Superior temporal gyrus (tissue), 1 donor: Measurements from ENCODE around the gene ELN.

Source experiments
- DNase-seq: peaks from one replicate; pipeline ENCODE4 v3.0.0-alpha.2; 2016; ENCODE audit errors: extremely low spot score

ELN gene

DNA sequence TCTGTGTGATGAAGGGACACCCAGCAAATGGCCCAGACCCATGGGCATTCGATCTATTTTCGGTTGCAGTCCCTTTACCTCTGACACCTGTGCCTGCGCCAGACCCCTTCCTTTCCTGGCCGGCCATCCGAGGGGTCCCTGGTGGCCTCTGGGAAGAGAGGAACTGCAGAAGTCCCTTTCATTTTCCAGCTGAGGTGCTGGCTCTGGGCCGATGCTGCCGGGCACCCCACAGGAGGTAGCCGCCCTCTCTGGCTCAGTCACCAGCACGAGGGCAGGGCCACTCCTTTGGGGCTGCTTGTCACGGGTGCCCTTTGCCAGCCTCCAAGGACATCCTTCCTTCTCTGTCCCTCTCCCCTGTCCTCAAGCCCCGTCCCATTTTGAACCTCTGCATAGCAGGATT lies 4.2 kb upstream of the ELN start:
- no peak for DNase-seq

- no peak for DNase-seq
Measured at GRCh38 chr7:74025146-74025545, 2.8 kb upstream of the ELN start.

- no peak for DNase-seq
Measured at GRCh38 chr7:74025730-74026129, 2.2 kb upstream of the ELN start.

DNA sequence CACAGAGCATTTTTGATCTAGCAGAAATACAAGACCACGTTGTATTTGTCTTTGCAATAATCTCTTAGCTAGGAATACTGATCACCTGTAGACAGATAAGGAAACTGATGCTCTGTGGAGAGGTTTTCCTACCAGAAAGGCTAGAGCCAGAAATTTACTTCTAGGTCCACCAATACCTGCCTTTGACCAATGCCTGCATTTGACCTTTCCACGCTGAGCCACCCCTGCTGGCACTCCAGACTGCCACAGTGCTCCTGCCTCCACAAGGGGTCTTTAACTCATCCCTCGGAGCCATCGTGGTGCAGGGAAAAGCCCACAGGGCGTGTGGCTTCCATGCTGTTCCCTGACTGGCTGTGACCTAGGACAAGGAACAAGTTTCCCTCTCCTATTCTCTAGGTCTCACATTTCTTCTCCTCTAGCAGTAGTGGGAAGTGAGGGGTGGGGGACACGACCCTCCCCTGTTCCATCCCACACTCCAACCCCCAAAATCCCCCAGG lies 1.5 kb upstream of the ELN start:
- DNase-seq = no peak

- DNase-seq = peak; percentile 88
Measured at GRCh38 chr7:74026903-74027682, 880 bp upstream of the ELN start.

DNA sequence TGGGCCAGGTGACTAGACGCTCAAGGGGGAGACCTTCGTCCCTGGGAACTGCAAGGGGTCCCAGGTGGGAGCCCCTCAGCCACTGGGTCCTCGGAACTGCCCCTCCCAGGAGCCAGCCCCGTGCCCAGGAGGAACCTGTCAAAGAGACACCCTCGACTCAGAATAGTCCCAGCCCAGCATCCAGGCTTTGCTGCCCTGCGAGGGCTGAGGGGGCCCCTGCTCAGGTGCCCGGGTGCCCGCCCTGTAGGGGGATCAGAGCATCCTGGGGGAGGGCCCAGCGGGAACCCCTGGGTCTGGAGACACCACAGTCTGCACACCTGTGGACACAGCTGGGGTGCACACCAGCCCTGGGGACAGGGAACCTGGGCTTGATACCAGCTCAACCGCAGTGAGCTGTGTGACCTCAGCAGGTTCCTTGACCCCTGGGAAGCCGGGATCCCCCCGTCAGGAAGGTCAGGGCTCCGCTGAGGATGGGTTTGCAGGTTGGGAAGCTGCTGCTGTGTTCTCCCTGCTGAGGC lies 407 bp downstream of the ELN start:
- DNase-seq = no peak

GRCh38 chr7:74029089-74029785 lies 1.3 kb downstream of the ELN start:
- no peak for DNase-seq

- no peak for DNase-seq
Measured at GRCh38 chr7:74029991-74030415, 2.0 kb downstream of the ELN start.

DNA sequence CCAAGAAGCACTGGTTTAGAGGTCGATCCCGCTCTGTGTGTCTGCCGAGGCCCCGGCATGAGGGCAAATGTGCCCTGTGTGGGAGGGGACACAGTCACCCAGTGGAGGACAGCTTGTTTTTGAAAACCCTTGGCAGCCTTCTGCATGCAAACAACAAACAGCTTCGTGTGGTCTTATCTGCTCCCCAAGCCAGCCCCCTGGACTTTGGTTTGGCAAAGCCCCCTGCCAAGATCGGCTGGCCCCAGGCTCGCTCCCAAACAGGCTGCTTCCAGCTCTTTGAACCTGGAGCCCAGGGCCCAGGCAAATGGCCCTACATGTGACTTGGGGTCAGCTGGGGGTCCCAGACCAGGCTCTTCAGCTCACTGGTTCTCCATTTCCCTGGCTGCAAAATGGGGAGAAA lies 2.9 kb downstream of the ELN start:
- DNase-seq = no peak

DNA sequence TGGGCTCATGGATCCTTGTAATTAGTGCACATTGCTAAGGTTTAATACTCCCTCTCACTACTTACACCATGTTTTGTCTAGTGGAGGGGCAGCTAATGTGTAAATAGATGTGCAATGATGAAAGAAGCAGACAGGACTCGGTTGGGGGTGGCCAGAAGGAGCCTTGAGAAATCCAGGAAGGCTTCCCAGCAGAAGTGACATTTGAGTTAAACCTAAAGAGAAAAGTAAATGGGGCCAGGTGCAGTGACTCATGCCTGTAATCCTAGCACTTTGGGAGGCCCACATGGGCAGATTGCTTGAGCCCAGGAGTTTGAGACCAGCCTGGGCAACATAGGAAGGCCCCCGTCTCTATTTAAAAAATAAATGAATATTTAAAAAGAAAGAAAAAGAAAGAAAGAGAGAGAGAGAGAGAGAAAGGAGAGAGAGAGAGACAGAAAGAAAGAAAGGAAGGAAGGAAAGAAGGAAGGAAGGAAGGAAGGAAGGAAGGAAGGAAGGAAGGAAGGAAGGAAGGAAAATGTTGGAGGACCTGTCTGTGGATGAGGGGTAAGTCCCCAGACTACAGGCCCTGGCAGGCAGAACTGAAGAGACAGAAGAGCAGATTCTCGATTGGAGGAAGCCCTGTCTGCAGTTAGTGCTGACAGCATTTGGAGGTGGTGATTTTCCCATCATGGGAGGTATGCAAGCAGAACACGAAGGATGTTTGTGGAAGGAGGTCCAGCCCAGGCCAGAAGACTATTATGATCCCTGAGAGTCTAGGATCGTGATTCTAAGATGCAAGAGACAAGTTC lies 3.6 kb downstream of the ELN start:
- DNase-seq = no peak

DNA sequence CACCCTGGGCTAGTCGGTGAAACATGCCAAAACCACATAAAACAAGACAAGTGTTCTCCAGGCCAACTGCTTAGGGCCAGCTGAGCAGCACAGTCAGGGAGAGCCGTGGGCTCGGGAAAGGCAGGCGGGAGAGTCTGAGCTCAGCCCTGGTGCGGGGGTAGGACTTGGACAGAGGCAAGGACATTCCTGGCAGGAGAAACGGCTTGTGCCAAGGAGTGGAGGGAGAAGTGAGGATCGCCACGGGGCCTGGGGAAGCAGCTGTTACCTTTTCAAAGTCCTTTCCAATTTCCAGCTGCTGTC lies 4.2 kb downstream of the ELN start:
- DNase-seq = peak; percentile 43

DNA sequence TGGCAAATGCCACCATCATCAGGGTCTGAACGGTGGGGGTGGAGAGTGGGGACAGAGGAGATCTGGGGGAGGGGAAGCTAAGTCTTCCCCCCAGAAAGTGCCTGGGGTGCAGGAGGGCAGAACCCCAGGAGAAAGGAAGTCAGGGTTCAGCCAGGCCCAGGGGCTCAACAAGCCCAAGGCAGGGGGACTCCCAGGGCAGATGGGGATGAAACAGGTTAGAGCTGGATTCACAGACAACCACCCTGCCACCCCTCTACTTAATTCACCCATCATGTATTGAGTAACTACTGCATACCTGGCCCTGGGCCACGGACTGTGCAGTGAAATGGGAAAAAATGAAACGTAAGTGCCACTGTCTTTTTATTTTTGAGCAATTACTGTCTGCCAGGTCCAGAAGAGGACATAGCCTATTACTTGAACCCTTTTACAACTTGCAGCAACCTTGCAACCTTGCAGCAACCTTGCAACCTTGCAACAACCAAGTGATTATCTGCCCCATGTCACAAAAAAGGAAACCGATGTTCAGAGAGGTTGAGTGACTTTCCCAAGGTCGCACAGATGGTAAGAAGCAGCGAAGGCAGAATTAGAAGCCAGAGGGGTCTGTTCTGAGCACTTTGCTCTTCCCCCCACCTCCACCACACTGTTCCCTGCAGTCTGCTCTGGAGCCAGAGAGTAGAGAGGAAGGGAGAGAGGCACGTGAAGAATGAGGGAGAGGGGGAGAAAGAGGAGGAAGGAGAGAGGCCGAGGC lies 4.8 kb downstream of the ELN start:
- DNase-seq = no peak

DNA sequence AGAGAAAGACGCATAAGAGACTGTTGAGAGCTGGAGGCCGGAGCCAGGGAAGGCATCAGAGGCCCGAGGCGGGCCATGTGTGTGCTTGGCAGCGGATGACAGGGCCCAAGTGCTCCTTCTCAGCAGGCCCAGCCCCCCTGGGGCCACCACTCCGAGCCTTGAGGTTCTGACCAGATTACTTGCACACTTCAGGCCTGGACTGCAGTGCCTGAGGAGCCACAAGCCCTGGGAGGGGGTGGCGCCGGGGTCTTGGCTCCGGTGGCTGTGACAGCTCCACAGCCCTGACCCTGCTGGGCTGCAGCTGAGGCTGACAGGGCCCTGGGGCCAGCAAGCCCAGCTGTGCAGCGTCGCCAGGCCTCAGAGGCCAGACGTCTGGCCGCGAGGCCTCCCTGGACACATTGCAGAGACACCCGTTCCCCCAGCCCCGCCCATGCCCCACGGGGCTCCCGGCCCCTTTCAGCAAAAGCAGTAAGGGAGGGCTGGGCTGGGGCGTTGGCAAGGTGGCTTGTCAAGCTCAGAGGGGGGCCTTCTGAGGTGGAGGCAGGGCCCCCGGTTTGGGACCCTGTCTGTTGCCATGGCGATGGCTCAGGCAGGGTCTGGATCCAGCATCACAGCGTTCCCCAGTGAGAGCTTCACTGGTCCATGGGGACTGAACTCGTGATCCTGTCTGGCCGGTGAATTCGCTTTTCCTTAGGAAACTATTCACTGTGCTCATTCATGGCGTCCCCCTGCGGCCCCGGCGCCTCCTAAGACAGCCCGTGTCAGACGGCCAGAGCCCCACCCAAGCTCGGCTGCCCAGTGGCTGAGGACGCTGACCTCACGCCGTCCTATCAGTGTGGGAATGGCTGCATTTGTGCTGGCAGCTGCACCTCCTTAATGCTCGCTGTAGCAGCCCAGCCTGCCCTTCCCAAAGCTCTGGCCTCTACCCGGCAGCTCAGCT lies 5.7 kb downstream of the ELN start:
- DNase-seq = no peak

DNA sequence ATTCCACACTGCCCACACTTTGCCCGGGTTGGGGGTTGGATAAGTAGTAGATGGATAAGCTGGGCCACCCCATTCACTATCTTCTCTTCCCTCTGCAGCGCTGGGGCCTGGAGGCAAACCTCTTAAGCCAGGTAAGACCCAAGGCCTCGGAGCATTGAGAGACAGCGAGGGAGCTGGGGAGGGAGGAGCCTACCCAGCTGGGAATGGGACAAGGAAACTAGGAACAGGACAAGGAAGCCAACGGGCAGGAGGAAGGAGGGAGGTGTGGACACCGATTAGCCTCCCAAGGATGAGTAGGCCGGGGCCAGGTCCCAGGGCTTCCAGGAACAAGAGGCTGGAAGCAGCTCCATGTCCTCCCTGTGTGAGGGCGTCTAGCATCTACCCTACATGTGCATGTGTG lies 9.6 kb downstream of the ELN start:
- DNase-seq = no peak

DNA sequence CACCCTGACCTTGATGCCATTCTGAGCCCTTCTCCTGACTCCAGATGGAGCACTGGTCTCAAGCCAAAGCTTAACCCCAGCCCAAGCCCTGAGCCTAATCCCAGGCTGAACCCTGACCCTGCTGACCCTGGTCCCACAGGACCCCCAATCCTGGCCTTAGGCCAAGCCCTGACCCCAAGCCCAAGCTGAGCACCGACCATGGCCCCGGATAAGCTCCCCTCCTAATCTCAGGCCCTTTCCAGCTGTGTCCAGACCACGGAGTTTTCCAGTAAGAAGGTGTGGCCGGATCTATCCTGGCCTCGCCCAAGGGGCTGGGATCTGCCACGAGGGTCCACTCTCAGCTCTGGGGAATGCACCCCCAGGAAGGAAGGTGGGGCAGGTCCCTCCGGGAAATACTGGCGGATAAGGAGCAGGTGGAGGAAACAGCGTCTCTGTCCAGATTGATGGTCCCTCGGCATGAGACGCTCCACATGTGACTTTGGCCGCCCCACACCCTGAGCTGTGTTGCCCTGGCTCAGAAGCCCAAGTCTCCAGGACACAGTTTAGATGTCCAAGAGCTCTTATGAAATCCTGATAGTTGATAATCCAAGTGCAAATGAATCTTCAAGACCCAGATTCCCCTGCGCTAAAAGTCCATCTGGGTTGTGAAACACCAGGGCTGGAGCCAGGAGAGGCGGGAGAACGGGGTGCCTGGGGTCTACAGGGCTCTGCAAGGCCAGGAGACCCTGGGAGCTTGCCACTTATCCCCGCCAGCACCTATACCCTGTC lies 10.4 kb downstream of the ELN start:
- no peak for DNase-seq

GRCh38 chr7:74039337-74039736 lies 11.4 kb downstream of the ELN start:
- no peak for DNase-seq

GRCh38 chr7:74040101-74040790 lies 12.3 kb downstream of the ELN start:
- no peak for DNase-seq

DNA sequence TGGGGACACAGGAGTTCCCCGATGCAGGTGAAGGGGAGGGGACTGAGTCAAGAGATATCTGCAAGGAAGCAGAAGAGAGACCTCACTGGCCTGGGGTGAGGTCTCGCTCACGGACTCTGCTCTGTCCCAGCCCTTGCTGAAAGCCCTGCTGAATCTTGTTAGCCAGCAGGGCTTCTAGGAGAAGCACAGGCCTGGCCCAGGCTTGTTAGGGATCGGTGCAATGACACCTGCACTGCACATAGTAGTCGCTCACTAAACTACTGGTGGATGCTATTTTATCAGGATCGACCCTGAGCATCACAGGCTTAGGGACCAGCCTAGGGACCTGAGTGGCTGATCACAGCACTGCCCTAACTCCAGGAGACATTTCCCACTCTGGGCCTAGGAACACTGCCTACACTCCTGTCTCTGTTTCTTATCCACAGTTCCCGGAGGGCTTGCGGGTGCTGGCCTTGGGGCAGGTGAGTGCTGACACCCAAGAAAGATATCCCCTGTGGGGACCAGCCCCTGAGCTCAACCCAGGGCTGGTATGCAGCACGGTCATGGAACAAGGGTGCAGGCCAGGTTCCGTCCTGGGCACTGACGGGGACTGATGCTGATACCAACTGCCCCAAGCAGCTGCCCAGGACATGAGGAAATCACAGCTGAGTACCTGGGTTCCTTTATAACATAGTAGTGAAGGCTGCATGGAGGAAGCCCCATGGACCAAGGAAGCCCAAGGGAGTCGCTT lies 13.0 kb downstream of the ELN start:
- DNase-seq = no peak
